ENCODE measurements around the gene SNRPD3.

- no peak for TF ChIP-seq CTCF (IDR thresholded peaks at IDR 0.05)
- TF ChIP-seq EP300 (IDR thresholded peaks at IDR 0.05): no peak
- TF ChIP-seq POLR2A (IDR thresholded peaks at IDR 0.05): no peak
Observed at GRCh38 chr22:24543185-24543601, 12.6 kb upstream of the SNRPD3 start.
